ENCODE measurements around the gene XPNPEP2.

XPNPEP2 gene

GRCh38 chrX:129720741-129721140 is 18.0 kb upstream of the XPNPEP2 start:
- no peak for TF ChIP-seq ZBTB7A (IDR thresholded peaks at IDR 0.05; ENCODE audit: low read depth)
- TF ChIP-seq NFIC (IDR thresholded peaks at IDR 0.05), result no peak
- TF ChIP-seq FOXM1 (IDR thresholded peaks at IDR 0.05; ENCODE audit: borderline replicate concordance, low read depth), result no peak
- TF ChIP-seq MAX (IDR thresholded peaks at IDR 0.05), result no peak
- TF ChIP-seq CREB1 (IDR thresholded peaks at IDR 0.05; ENCODE audit: low read depth), result no peak
- TF ChIP-seq TEAD4 (IDR thresholded peaks at IDR 0.05), result no peak
- TF ChIP-seq EGR1 (IDR thresholded peaks at IDR 0.05), result no peak
- TF ChIP-seq REST (IDR thresholded peaks at IDR 0.05; ENCODE audit: low read depth), result no peak
- no peak for TF ChIP-seq TCF12 (IDR thresholded peaks at IDR 0.05; ENCODE audit: low read depth)
- TF ChIP-seq USF1 (IDR thresholded peaks at IDR 0.05), result no peak
- TF ChIP-seq RAD21 (IDR thresholded peaks at IDR 0.05; ENCODE audit: low read depth), result no peak
- no peak for TF ChIP-seq YY1 (IDR thresholded peaks at IDR 0.05; ENCODE audit: low read depth)
- no peak for TF ChIP-seq CEBPB (IDR thresholded peaks at IDR 0.05)

- no peak for TF ChIP-seq FOXM1 (IDR thresholded peaks at IDR 0.05; ENCODE audit: borderline replicate concordance, low read depth)
- no peak for TF ChIP-seq TAF1 (IDR thresholded peaks at IDR 0.05; ENCODE audit: low read depth)
- no peak for TF ChIP-seq USF1 (IDR thresholded peaks at IDR 0.05)
- no peak for TF ChIP-seq REST (IDR thresholded peaks at IDR 0.05; ENCODE audit: low read depth)
- TF ChIP-seq TCF12 (IDR thresholded peaks at IDR 0.05; ENCODE audit: low read depth), result no peak
- no peak for TF ChIP-seq NFIC (IDR thresholded peaks at IDR 0.05)
- no peak for TF ChIP-seq EP300 (IDR thresholded peaks at IDR 0.05; ENCODE audit: borderline replicate concordance)
- no peak for TF ChIP-seq ZBTB7A (IDR thresholded peaks at IDR 0.05; ENCODE audit: low read depth)
- TF ChIP-seq CREB1 (IDR thresholded peaks at IDR 0.05; ENCODE audit: low read depth), result no peak
- no peak for TF ChIP-seq CEBPB (IDR thresholded peaks at IDR 0.05)
- no peak for TF ChIP-seq YY1 (IDR thresholded peaks at IDR 0.05; ENCODE audit: low read depth)
- TF ChIP-seq TEAD4 (IDR thresholded peaks at IDR 0.05), result no peak
Observed at GRCh38 chrX:129721414-129721813, 17.4 kb upstream of the XPNPEP2 start.

GRCh38 chrX:129721870-129722269 is 16.9 kb upstream of the XPNPEP2 start:
- TF ChIP-seq CEBPB (IDR thresholded peaks at IDR 0.05), result no peak
- TF ChIP-seq YY1 (IDR thresholded peaks at IDR 0.05; ENCODE audit: low read depth), result no peak
- no peak for TF ChIP-seq REST (IDR thresholded peaks at IDR 0.05; ENCODE audit: low read depth)
- no peak for TF ChIP-seq TEAD4 (IDR thresholded peaks at IDR 0.05)
- no peak for TF ChIP-seq EP300 (IDR thresholded peaks at IDR 0.05; ENCODE audit: borderline replicate concordance)
- no peak for TF ChIP-seq ZBTB7A (IDR thresholded peaks at IDR 0.05; ENCODE audit: low read depth)
- no peak for TF ChIP-seq NFIC (IDR thresholded peaks at IDR 0.05)
- TF ChIP-seq USF1 (IDR thresholded peaks at IDR 0.05), result no peak
- TF ChIP-seq FOXM1 (IDR thresholded peaks at IDR 0.05; ENCODE audit: borderline replicate concordance, low read depth), result no peak
- TF ChIP-seq TCF12 (IDR thresholded peaks at IDR 0.05; ENCODE audit: low read depth), result no peak
- no peak for TF ChIP-seq CREB1 (IDR thresholded peaks at IDR 0.05; ENCODE audit: low read depth)
- no peak for TF ChIP-seq RAD21 (IDR thresholded peaks at IDR 0.05; ENCODE audit: low read depth)

GRCh38 chrX:129723511-129723910 is 15.3 kb upstream of the XPNPEP2 start:
- TF ChIP-seq NFIC (IDR thresholded peaks at IDR 0.05) (no peak), USF1 (IDR thresholded peaks at IDR 0.05) (no peak), FOXM1 (IDR thresholded peaks at IDR 0.05; ENCODE audit: borderline replicate concordance, low read depth) (no peak), ZBTB7A (IDR thresholded peaks at IDR 0.05; ENCODE audit: low read depth) (no peak), YY1 (IDR thresholded peaks at IDR 0.05; ENCODE audit: low read depth) (no peak), TCF12 (IDR thresholded peaks at IDR 0.05; ENCODE audit: low read depth) (no peak), TAF1 (IDR thresholded peaks at IDR 0.05; ENCODE audit: low read depth) (no peak), EGR1 (IDR thresholded peaks at IDR 0.05) (no peak), MAX (IDR thresholded peaks at IDR 0.05) (no peak), TEAD4 (IDR thresholded peaks at IDR 0.05) (no peak), EP300 (IDR thresholded peaks at IDR 0.05; ENCODE audit: borderline replicate concordance) (no peak), RAD21 (IDR thresholded peaks at IDR 0.05; ENCODE audit: low read depth) (no peak), CREB1 (IDR thresholded peaks at IDR 0.05; ENCODE audit: low read depth) (no peak), REST (IDR thresholded peaks at IDR 0.05; ENCODE audit: low read depth) (no peak), CEBPB (IDR thresholded peaks at IDR 0.05) (no peak)
